Activated effector memory CD4-positive, alpha-beta T cell treated with Interleukin-2 at 50 U/mL for 16 hours (primary cell): ENCODE measurements around the gene CELSR1.

Experiments
- DNase-seq: peaks from one replicate; pipeline ENCODE4 v3.0.0-alpha.2; 2020

Gene CELSR1, protein sequence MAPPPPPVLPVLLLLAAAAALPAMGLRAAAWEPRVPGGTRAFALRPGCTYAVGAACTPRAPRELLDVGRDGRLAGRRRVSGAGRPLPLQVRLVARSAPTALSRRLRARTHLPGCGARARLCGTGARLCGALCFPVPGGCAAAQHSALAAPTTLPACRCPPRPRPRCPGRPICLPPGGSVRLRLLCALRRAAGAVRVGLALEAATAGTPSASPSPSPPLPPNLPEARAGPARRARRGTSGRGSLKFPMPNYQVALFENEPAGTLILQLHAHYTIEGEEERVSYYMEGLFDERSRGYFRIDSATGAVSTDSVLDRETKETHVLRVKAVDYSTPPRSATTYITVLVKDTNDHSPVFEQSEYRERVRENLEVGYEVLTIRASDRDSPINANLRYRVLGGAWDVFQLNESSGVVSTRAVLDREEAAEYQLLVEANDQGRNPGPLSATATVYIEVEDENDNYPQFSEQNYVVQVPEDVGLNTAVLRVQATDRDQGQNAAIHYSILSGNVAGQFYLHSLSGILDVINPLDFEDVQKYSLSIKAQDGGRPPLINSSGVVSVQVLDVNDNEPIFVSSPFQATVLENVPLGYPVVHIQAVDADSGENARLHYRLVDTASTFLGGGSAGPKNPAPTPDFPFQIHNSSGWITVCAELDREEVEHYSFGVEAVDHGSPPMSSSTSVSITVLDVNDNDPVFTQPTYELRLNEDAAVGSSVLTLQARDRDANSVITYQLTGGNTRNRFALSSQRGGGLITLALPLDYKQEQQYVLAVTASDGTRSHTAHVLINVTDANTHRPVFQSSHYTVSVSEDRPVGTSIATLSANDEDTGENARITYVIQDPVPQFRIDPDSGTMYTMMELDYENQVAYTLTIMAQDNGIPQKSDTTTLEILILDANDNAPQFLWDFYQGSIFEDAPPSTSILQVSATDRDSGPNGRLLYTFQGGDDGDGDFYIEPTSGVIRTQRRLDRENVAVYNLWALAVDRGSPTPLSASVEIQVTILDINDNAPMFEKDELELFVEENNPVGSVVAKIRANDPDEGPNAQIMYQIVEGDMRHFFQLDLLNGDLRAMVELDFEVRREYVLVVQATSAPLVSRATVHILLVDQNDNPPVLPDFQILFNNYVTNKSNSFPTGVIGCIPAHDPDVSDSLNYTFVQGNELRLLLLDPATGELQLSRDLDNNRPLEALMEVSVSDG (N-terminal part only)

DNA sequence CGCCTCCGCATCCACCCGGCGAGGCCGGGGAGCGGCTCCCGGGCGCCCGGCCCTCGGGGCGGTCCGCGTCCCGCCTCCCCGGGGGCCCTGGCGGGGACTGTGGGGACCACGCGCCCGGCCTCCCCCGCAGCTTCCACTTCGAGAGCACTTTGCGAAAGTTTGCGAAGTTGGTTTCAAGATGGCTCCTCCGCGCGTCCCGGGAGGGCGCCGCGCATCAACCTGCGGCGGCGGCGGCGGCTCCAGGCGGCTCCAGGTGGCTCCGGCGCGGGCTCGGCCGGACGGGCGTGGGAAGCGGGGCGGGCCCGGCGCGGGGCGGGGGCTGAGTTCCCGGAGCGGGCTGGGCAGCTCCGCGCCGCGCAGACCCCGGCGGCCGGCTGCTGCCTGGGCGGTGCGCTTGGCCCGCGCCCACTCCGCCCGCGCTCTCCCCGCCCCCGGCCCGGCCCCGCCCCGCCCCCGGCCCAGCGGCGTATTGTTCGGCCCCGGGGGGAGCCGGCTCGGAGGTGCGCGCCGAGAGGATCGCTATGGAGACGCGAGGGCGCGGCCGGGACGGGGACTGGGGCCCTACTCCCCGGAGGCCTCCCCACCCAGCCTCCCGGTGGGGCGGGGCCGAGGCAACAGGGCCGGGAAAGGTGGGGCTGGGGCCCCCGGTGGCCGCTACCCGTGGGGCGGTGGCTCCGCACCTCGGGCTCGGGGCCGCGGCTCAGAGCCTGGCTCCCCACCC, at the start of gene CELSR1:
Gene CELSR1, minus strand, starts transcription at position 396 of the 721 bp plus-strand sequence. CDS start 450 bp downstream, outside the sequence.
- no peak for DNase-seq

DNA sequence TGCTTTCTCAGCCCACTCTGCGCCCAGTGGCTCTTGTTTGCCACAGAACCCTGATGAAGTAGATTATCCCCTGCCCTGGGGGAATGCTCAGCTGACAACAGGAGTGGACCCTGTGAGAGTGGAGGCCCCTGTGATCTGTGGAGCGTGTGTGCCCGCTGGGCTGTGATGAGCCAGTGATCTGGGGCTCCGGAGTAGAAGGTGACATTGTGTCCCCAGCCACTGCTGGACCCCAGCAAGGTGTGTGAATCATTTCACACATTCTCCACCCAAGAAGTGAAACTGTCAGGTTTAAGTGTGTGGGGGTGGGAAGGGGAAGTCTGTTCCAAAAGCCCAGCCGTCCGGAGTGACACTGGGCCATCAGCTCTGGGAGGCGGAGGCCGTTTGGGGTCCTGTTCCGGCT, 49.6 kb upstream of the CELSR1 start:
- no peak for DNase-seq

DNA sequence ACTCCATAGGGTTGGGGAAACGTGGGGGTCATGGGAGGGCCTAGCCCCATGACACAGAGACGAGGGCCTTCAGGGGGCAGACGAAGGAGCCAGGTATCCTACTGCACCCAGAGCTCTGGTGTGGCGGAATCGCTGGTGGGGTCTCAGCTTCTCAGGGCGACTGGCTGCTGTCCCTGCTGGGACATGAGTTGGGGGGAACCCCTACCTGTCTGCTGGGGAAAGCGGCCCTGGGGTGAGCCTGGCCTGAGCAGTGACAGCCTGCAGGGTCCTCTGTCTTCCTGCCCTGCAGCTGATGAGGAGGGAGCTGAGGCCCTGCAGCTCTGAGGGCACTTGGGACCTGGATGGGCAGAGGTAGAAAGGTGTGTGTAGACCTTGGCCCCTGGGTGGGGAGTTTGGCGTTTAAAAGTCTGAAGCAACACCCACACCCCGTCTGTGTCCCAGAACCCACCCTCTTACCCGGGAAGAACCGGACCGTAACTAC, 49.2 kb upstream of the CELSR1 start:
- no peak for DNase-seq

DNA sequence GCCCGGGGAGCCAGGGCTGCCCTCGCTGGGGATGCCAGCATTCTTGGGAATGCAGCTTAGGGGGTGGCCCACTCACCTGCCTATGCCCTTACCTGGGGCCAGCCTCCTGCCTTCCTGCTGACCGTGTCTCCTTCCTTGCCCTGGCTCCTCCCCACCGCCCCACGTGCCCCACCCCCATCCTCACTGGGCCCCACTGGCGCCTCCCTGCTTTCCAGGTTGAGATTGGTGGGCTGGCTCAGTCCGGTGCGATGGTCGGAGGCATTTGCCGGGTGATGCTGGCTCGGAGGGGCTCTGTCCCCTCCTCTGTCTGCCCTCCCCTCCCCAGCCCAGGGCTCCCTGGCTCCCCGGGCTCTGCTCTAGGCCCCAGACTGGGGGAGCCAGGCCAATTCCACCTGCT, 48.7 kb upstream of the CELSR1 start:
- no peak for DNase-seq

DNA sequence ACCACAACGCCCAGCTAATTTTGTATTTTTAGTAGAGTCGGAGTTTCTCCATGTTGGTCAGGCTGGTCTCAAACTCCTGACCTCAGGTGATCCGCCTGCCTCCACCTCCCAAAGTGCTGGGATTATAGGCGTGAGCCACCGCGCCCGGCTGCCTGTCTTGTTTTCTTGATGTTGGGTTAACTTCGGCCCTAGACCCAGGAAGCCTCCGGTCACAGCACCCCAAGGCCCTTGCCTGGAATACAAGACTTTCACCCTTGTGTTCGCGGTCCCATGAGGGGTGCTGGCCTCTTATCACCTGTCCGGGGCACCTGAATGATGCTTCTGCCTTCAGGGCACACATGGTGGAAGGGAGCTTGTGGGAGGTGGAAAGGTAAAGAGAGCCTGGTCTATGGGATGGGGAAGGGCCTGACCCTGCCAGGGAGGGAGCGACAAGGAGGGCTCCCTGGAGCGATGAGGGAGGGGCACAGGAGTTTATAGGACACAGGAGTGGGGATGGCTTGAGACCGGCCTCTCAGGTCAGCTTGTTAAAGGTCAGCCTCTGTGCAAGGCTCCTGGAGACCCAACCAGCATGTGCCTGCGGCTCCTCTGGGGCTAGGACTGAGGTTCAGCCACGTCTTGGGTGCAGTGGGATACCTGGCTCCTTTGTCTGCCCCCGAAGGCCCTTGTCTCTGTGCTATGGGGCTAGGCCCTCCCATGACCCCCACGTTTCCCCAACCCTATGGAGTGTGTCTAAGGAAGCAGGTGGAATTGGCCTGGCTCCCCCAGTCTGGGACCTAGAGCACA, 48.1 kb upstream of the CELSR1 start:
- no peak for DNase-seq

DNA sequence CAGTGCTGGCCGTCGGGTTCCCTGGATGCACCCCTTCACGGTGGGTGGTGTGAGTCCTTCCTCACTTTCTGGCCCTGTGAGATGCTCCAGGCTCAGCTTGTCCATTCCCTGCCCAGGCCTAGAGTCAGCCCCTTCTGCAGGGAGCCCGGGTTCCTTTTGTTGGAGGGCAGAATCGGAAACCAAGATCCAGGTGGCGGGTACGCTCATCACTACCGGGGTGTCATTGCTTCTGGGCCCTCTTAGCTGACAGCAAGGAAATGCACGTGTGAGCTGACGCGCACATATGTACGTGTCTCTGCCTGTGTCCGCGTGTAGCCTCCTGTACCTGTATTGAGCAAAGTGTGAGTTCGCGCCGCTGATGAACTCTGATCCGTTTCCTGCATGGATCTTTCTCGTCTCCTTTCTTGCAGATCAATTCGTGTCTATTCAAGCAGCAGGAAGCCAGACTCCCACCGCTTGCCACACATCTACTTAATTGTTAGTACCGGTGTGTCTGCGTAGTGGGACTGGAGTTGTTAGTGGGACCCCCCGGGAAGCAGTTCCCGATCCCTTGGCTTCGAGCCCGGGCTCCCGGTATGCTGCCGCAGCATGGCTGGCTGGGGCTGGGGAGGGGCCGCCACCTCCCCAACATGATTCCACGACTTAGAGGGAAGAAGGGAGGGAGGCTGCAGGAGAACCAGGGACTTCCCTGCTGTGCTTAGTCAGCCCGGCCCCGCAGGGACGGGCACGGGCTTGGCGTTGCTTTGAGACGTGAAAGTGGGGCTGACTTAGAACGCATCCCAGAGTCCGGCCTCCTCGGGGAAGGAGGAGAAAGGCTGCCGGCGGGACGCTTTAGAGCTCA, 46.9 kb upstream of the CELSR1 start:
- DNase-seq, result no peak

DNA sequence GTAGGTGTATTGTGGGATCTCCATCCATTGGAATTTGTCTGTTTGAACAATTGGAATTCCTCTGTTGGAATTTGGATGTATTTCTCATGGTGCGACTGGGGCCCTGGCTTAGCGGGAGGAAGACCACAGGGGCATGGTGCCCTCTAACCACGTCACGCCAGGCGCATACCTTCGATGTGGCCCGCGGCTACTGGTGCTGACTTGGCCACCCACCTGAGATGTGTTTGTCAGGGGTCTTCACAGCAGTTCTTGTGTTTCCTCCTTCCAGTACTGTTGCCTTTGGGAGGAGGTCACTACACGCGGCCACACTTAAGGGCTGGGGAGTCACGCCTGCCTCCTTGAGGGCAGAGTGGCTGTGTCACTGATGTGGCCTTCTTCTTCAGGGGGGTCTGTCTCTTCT, 46.2 kb upstream of the CELSR1 start:
- no peak for DNase-seq

DNA sequence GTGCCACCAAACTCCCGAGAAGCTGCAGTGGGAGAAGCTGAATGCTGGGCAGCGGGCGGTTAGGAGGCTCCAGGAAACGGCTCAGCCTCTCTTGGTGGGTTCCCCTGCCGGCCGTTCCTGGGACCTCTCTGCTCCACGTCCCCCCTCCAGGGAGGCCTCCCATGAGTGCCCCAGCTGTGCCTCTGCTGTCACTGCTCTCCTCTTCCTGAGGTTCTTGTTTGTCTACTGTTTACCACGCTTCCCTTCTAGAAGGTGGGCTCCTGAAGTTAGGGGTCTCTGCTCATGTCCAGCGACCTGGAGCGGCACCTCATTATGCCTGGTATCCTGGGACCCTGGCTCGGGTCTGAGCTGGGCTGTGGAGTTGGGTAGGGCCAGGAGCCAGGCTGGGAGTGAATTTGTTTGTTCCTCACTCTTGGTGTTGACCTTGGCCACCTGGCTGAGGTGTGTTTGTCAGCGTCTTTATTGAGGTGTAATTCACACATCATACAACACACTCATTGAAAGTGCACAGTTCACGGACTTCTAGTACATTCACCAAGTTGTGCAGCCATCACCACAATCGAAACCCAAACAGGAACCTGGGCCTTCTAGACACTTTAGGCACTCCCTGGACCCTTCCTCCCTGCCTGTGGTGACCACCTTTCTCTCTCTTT, 45.0 kb upstream of the CELSR1 start:
- no peak for DNase-seq

DNA sequence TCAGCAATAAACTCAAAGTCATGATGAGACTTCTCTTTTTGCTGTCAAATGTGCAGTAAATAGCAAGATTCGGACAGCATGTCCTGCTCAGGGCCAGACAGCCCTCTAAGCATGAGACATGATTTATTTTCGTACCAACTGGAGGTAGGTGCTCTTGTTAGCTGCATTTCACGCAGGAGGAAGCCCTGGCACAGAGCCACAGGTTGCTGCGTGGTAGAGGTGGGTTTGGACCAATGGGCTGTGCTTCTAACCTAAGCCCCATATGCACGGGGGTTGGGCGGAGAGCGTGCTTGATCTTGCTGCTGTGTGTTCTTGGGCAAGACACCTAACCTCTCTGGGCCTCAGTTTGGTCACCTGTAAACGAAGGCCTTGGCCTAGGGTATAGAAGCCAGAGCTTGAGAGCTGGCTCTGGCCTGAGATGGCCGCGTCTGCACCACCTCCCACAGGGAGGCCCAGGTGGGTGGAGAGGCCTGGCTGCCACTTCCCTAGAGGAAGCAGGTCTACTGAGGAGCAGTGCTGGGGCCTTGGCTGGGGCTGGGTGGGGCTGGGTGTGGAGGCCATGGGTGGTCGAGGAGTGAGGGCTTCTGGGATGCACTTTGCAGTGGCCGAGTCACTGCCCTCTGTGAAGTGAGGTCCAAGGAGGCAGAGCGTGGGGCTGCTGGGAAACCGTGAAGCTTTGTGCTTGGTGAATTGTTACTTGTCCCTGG, 44.3 kb upstream of the CELSR1 start:
- no peak for DNase-seq

DNA sequence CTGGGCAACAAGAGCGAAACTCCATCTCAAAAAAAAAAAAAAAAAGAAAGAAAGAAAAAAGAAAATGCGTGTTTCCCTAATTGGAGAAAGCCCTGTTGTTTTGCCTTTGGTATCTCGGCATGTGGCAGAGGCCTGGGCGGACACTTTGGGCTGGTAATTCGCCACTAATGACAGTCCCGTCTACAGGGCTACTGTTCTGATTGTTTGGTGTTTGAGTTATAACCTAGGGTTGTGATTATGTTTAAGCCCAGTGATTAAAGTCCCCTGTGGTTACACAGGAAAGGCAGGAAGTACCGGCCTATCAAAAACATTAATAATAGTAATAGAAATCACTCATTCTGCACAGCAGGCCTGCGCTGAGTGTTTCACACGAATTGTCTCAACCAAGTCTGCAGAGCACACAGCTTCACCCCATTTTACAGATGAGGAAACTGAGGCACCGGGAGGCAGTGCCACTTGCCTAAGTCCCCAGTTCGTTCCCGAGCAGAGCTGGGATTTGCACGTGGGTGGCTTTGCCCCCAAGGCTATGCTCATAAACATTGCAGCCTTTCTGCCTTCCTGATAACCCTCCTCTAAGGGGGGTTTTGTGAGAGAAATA, 43.6 kb upstream of the CELSR1 start:
- no peak for DNase-seq

DNA sequence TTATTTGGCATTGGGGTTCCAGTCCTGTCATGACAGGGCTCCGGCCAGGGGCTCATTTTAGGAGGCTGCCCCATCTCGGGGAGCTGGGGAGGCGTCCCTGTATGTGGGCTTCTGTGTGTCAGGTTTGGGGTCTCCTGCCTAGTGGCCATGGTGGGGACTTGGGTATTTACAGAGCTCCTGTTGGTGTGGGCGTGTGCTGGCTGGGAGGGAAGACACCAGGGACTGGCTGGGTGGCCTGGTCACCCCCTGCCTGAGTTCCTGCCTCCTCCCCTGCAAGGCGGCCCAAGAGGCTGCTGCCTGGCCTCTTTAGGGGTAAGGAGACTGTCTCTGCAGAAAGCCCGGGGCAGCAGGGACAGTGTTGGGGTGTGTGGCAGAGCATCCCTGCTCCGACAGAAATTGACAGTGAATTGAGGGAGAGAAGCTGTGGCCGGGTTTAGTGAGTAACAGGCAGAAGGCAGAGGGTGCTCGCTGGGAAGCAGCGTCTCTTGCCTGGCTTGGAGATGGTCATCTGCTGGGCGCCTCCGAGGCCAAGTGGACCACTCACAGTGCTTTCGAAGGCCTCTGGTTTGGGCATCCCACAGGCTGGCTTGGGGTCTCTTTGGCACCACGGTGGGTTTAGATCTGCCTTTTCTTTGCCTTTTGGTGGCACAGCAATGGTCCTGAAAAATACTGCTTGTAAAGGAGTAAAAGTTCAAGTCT, 42.5 kb upstream of the CELSR1 start:
- DNase-seq, result no peak

DNA sequence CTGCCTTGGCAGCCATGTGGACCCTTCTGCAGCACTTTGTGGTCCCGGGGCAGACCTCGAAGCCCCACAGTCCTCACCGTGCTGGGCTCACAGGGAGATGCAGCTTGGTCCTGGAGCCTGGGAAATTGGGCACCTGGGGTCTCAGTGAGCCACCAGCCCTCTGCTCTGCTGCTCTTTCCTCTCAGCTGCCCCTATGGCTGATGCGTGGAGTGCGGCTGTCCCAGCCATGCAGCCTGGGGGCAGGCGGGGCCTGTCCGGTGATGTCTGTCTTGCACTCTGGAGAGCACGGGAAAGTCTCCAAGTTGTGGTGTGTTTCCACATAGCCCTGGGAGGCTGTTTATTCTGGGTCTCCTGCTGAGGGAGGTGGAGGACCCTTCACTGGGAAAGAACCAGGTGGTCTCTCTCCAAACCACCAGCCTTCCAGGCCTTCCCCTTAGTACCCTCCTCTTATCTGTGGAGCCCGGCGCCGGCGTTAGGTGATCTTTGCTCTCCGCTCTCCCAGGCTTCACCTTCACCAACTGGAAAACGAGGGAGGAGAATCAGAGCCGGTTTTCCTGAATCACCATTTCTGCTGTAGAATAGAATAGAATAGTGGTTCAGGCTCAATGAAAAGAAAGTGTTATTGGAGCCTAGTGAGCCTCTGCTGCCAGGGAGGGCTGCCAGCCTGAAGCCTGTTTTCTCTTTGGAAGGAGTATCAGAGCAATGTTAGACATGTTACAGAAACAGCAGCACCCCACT, 41.6 kb upstream of the CELSR1 start:
- no peak for DNase-seq

DNA sequence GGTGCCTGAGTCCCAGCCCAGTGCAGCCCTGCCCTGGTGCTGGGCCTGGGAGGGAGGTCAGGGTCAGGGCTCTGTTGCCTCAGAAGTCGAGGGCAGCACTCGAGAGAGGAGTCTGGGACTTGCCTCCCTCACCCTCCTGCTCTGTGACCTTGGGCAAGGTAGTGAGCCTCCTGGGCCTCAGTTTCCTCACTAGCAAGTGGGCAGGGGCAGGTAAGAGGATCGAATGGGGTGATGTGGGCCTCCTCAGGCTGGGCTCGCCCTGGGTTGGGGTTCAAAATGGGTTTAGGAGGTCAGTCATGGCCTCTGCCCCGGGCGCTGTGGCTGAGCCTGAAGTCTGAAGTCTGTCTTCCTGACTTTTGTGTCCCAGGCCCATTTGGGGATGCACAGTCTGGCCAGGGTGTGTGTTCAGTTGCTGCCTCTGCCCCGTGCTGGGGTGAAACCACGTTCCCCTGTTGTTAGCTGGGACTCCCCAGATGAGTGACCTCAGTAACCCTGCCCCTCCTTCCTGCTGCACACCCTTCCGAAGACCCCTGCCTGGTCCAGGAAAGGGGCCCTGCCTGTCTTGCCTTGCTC, 40.9 kb upstream of the CELSR1 start:
- DNase-seq, result no peak

DNA sequence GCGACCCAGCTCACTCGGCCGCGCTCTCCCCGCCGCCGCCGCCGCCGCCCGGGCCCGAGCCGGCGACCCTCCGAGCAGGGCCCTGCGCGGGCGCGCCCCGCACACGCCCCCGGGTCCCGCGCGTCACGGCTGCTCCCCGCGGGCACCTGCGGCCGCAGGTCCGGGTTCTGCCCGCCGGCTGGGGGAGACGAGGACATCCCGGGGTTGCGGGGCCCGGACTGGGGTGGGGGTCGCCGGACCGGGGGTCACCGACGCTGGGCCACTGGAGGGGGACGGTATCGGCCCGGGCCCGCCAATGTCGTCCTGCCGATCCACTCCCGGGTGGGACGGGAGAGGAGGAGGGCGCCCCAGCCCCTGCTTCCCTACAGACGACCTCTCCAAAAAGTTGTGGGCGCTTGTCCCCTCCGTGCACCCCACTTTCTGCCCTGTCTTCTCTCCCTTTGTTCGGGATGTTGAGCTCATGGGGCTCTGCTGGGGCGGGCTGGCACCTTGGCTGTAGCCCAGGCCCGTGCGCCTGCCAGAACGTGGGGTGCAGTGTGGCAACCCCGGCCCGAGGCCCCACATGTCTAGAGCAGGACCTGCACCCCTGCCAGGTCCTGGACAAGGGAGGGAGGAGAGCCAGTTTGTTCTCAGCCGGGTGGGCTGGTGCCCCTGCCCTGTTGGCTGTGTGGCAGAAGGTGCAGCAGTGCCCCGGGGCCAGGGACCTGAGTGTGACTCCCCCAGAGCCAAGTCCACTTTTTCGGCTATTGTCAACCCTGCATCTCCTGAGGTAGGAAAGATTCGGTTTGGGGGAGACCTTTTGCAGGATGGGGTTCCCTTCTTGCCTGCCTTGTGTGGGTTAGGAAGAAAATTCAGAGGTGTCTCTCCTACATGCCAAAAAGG, 40.2 kb upstream of the CELSR1 start:
- DNase-seq, result no peak

DNA sequence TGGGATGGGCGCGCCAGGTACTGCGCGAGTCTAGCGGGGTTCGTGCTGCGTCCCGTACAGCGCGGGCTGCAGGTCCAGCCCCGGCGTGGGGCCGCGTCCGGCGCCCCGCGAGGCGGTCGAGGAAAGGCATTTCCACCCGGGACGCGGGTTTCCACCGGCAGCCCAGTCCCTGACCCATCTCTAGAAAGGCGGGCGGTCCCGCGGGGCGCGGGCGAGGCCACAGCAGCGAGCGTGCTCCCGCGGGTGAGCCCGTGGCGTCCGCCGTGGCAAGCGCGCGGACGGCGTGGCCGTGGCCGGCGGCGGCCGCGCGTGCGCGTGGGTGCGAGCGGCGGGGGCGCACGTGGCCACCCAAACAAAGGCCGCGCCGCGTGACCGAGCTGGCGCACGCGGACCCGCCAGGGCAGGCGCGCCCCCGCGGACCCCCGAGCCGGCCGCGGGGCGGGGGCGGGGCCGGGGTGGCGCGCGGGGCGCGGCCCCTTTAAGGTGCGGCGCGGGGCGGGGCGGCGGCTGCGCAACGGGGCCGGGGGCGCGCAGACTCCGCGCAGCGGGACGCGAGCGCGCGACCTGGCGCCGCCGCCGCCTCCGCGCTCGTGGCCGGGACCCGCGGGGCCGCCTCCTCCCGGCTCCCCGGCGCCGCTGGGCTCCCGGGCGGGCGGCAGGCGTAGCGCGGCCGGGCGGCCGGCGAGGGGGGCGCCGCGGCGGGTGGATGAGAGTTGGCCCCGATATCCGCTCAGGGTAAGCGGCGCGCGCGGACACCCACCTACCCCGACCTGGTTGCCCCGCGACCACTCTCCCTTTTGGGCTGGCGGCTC, 39.3 kb upstream of the CELSR1 start:
- DNase-seq, result peak; percentile 52
